ENCODE results near the gene CDCA5. TPM values are rescaled to one million over a fixed set of nuclear protein-coding genes. Genes with fewer than 3 reads are reported as not detected.
A peak's percentile ranks its signal among the peaks of the same experiment; 100 is the strongest.

The CDCA5 gene
- polyA plus RNA-seq, 2 of the 4 experiments (the other 2 are of a cell fraction) = 30.9 to 46.0 TPM

GRCh38 chr11:65121865-65122696 is 38.2 kb upstream of the CDCA5 start, which contains the start of the genes FAU and MRPL49:
TSS of gene FAU (minus strand) at chr11:65122134. CDS start at chr11:65121813, 321 bp downstream.
TSS of gene MRPL49 (plus strand) at chr11:65122321. CDS start at chr11:65122347, 26 bp downstream.
- WGBS (ENCODE audit: missing lambda C conversion rate) = 1% methylated on average over 48 of the region's 64 CpGs
- FAIRE-seq (peak; percentile 79), ATAC-seq (peak; percentile 87 to 90), DNase-seq (ENCODE audit: low read depth in 1 of 2, low spot score in 1 of 2) (peak; percentile 94 to 98)
- ChIA-PET CTCF (interaction anchor here (1.3 to 6.3 kb wide), 5 partner anchors 7 to 58 kb away, joined by 3 to 75 read pairs (median 19); partner anchors contain the start of genes CAPN1 and TM7SF2), POLR2A (interaction anchor here (0.7 to 2.5 kb wide), 13 partner anchors 9 to 541 kb away, joined by 3 to 37 read pairs (median 5); partner anchors contain the start of genes CAPN1, SYVN1, TM7SF2 and VPS51)
- Histone ChIP-seq H3K4me2 (peak within 1 kb of the TSS; percentile 92), H3K9me3 (no peaks in the 10 kb centered on the region), H3K4me3 (peak within 1 kb of the TSS; percentile 71), H3K4me1 (peaks cover 20% of the 10 kb centered on the region; the same call in 2 of the 3 replicates), H3K27ac (peak within 1 kb of the TSS; percentile 88 to 94)
- TF ChIP-seq MAFK (IDR thresholded peaks at IDR 0.05; ENCODE audit: partially characterized antibody) (no peak), NR3C1 (IDR thresholded peaks at IDR 0.05) (no peak), EHF (CRISPR knock-in tag; IDR thresholded peaks at IDR 0.05) (no peak), HOXB5 (CRISPR knock-in tag; IDR thresholded peaks at IDR 0.05) (no peak), NPAS2 (CRISPR knock-in tag; IDR thresholded peaks at IDR 0.05; ENCODE audit: borderline replicate concordance) (no peak), MAX (IDR thresholded peaks at IDR 0.05) (peak; percentile 77), RCOR1 (IDR thresholded peaks at IDR 0.05; ENCODE audit: low read depth, low read length) (no peak), POLR2A (IDR thresholded peaks at IDR 0.05; ENCODE audit: low read length) (peak; percentile 95), ZFP36 (IDR thresholded peaks at IDR 0.05; ENCODE audit: borderline replicate concordance, partially characterized antibody) (no peak), EHMT2 (IDR thresholded peaks at IDR 0.05; ENCODE audit: low read depth) (no peak), PHF8 (IDR thresholded peaks at IDR 0.05; ENCODE audit: borderline replicate concordance, low read depth) (peak; percentile 90), HOXA7 (CRISPR knock-in tag; IDR thresholded peaks at IDR 0.05) (no peak), HOXB13 (CRISPR knock-in tag; IDR thresholded peaks at IDR 0.05; ENCODE audit: low read depth) (no peak), HDAC2 (IDR thresholded peaks at IDR 0.05) (peak; percentile 79; the same call in 1 of the 2 replicates), REST (IDR thresholded peaks at IDR 0.05) (no peak), FOXS1 (CRISPR knock-in tag; IDR thresholded peaks at IDR 0.05) (no peak), BCL3 (IDR thresholded peaks at IDR 0.05) (peak; percentile 87), SMC3 (IDR thresholded peaks at IDR 0.05) (no peak), ESRRA (IDR thresholded peaks at IDR 0.05; ENCODE audit: borderline replicate concordance, low read length) (no peak), MAZ (IDR thresholded peaks at IDR 0.05; ENCODE audit: borderline replicate concordance, low read depth, low read length) (0 out of 2 replicates have a peak, but pooled peaks have one; percentile 27), CTCF (IDR thresholded peaks at IDR 0.05) (no peak), FOSL2 (IDR thresholded peaks at IDR 0.05) (no peak), FOSL2 (CRISPR knock-in tag; IDR thresholded peaks at IDR 0.05) (no peak), KDM5A (IDR thresholded peaks at IDR 0.05) (peak; percentile 93), JUN (IDR thresholded peaks at IDR 0.05) (peak; percentile 89 to 95; a peak in 4 of 5 replicates), PBX3 (IDR thresholded peaks at IDR 0.05) (no peak), BHLHE40 (IDR thresholded peaks at IDR 0.05; ENCODE audit: low read depth, low read length) (0 out of 2 replicates have a peak, but pooled peaks have one; percentile 32), ZNF302 (CRISPR knock-in tag; IDR thresholded peaks at IDR 0.05) (no peak)
- TF ChIP-seq, protein P1, sequence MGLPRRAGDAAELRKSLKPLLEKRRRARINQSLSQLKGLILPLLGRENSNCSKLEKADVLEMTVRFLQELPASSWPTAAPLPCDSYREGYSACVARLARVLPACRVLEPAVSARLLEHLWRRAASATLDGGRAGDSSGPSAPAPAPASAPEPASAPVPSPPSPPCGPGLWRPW (IDR thresholded peaks at IDR 0.05) = no peak
- TF ChIP-seq, protein P2, sequence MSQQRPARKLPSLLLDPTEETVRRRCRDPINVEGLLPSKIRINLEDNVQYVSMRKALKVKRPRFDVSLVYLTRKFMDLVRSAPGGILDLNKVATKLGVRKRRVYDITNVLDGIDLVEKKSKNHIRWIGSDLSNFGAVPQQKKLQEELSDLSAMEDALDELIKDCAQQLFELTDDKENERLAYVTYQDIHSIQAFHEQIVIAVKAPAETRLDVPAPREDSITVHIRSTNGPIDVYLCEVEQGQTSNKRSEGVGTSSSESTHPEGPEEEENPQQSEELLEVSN (IDR thresholded peaks at IDR 0.05; ENCODE audit: borderline replicate concordance, low read depth) = no peak
- TF ChIP-seq, protein P3, sequence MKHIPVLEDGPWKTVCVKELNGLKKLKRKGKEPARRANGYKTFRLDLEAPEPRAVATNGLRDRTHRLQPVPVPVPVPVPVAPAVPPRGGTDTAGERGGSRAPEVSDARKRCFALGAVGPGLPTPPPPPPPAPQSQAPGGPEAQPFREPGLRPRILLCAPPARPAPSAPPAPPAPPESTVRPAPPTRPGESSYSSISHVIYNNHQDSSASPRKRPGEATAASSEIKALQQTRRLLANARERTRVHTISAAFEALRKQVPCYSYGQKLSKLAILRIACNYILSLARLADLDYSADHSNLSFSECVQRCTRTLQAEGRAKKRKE (CRISPR knock-in tag; IDR thresholded peaks at IDR 0.05; ENCODE audit: low read depth) = no peak
